Spleen (tissue), 7 donors: ENCODE results near the gene GPR158.

Experiments used
- POLR2A ChIP-seq, 3 donors: fragments of 450-650 bp; IDR thresholded peaks; one replicate each; pipeline ENCODE4 v1.5.1; 2017; ENCODE audit warnings: antibody characterized with exemption in 3 of 3, mild to moderate bottlenecking in 1 of 3
- POLR2AphosphoS5 ChIP-seq, 3 donors: sonication (generic); formaldehyde crosslinking; IDR thresholded peaks; one replicate each; pipeline ENCODE4 v1.5.1; 2017; ENCODE audit warnings: antibody characterized with exemption in 3 of 3
- TF ChIP-seq, protein P1 (sequence below), 11 experiments: fragments of 200-600 bp in 7 of 11; fragments of 450-650 bp in 4 of 11; sonication (generic) in 4 of 11; IDR thresholded peaks in 8 of 11; conservative IDR thresholded peaks in 3 of 11; 1 replicate in 7 of 11; 2 replicates in 4 of 11; pipeline versions ENCODE4 v1.4.0 to v1.8.0; 2016 to 2021; ENCODE audit warnings: antibody characterized with exemption in 11 of 11, inconsistent platforms in 4 of 11, mild to moderate bottlenecking in 1 of 11
- donor health status: DM: no; HTN: no; CAD: no; lungs with moderate emphysema.
- donor health status: DM: no; HTN: no; CAD: no.
- donor health status: DM: no; HTN: no; CAD: no.

DNA sequence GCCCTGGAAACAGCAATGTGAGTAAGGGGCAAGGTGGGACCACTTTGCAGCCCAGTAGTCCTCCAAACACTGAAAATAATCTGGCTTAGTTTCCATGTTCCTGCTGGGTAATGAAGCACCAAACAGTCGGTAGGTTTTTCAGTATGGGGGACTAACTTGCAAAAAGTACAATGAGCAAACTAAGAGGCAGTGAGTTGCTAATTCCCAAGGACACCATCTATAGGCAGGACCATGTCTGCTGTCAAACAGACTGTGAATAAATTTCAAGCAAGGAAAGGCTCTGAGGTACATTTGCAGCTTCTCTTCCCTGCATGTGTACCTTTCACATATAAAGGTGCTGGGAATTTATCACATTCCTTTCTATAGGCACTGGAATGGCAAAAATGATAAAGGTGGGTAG is 327.7 kb downstream of the GPR158 start:
- TF ChIP-seq, protein P1, sequence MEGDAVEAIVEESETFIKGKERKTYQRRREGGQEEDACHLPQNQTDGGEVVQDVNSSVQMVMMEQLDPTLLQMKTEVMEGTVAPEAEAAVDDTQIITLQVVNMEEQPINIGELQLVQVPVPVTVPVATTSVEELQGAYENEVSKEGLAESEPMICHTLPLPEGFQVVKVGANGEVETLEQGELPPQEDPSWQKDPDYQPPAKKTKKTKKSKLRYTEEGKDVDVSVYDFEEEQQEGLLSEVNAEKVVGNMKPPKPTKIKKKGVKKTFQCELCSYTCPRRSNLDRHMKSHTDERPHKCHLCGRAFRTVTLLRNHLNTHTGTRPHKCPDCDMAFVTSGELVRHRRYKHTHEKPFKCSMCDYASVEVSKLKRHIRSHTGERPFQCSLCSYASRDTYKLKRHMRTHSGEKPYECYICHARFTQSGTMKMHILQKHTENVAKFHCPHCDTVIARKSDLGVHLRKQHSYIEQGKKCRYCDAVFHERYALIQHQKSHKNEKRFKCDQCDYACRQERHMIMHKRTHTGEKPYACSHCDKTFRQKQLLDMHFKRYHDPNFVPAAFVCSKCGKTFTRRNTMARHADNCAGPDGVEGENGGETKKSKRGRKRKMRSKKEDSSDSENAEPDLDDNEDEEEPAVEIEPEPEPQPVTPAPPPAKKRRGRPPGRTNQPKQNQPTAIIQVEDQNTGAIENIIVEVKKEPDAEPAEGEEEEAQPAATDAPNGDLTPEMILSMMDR (IDR thresholded peaks at IDR 0.05 in 8 of 11, conservative IDR thresholded peaks at IDR 0.05 in 3 of 11), result no peak
- no peak for TF ChIP-seq POLR2AphosphoS5 (IDR thresholded peaks at IDR 0.05)
- no peak for TF ChIP-seq POLR2A (IDR thresholded peaks at IDR 0.05)
